ENCODE results near the gene MNT. TPM values are rescaled to one million over a fixed set of nuclear protein-coding genes. Genes with fewer than 3 reads are reported as not detected.

MNT gene
- total RNA-seq, 1 donor from 2014 or later = 41.0 TPM

- Mint-ChIP-seq H3K9me3 (ENCODE audit: unreplicated experiment) (peaks cover 14% of the 10 kb centered on the region), H3K27ac (ENCODE audit: unreplicated experiment) (no peak overlapping the region), H3K4me1 (ENCODE audit: low read depth, unreplicated experiment) (peaks cover 34% of the 10 kb centered on the region), H3K27me3 (ENCODE audit: unreplicated experiment) (peaks cover 14% of the 10 kb centered on the region), H3K4me3 (ENCODE audit: unreplicated experiment) (no peak overlapping the region), H3K36me3 (ENCODE audit: unreplicated experiment) (no peaks in the 10 kb centered on the region)
- no peak for TF ChIP-seq CTCF (IDR thresholded peaks at IDR 0.05; ENCODE audit: partially characterized antibody, unreplicated experiment)
- DNase-seq = no peak
These were observed 14.3 kb downstream of the MNT start for GRCh38 chr17:2386400-2387085.

DNA sequence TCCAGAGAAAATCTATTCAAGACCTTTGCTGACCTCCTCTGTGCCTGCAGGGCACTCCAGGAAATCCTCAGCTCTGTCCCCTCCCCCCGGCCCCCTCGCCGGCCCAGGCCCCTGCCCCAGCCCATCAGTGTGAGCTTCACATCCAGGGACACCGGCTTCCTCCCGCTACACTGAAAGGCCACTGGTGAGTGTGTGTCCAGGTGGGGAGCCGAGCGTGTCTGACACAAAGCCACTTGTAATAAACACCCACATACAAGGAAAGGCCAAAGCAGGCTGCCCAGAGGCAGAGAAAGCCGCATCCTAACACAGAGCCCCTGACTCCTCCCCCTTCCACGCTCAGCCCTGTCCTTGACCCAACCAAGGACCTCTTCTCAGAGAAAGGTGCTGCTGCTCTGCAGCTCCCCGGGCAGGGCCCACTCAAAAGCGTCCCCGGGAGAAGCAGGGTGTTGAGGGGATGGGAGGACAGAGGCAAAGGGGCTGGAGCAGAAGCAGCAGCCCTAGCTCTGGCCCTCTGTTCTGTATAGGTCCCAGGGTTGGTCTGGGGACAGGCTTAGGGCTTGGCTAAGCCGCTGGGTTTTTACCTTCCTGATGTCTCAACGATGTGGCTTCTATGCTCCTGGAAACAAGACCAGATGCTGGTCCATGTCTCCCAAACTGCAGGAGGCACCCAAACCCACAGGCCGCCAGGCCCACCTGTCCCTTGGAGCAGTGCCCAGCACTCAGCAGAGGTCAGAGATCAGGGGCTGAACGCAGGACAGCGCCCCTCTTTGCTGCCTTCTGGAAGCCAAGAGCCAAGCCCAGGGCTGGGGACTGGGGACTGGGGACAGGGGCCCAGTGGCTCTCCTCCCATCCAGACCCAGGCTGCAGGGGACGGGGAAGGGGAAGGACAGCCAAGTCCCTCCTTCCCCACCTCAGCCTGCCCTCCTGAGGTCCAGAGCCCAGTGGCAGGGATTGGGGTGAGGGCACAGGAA is 15.3 kb downstream of the MNT start:
- Mint-ChIP-seq H3K9me3 (ENCODE audit: unreplicated experiment) (peaks cover 13% of the 10 kb centered on the region), H3K27me3 (ENCODE audit: unreplicated experiment) (peaks cover 13% of the 10 kb centered on the region), H3K4me3 (ENCODE audit: unreplicated experiment) (no peak overlapping the region), H3K27ac (ENCODE audit: unreplicated experiment) (no peak overlapping the region), H3K36me3 (ENCODE audit: unreplicated experiment) (no peaks in the 10 kb centered on the region), H3K4me1 (ENCODE audit: low read depth, unreplicated experiment) (peaks cover 36% of the 10 kb centered on the region)
- DNase-seq = no peak
- TF ChIP-seq CTCF (IDR thresholded peaks at IDR 0.05; ENCODE audit: partially characterized antibody, unreplicated experiment) = no peak

- TF ChIP-seq CTCF (IDR thresholded peaks at IDR 0.05; ENCODE audit: partially characterized antibody, unreplicated experiment) = no peak
- H3K27ac Mint-ChIP-seq (ENCODE audit: unreplicated experiment) = peak overlapping the region; percentile 75
- H3K36me3 Mint-ChIP-seq (ENCODE audit: unreplicated experiment) = no peaks in the 10 kb centered on the region
- H3K4me3 Mint-ChIP-seq (ENCODE audit: unreplicated experiment) = peak overlapping the region; percentile 52
- peaks cover 11% of the 10 kb centered on the region for H3K27me3 Mint-ChIP-seq (ENCODE audit: unreplicated experiment)
- peaks cover 36% of the 10 kb centered on the region for H3K4me1 Mint-ChIP-seq (ENCODE audit: low read depth, unreplicated experiment)
- peaks cover 14% of the 10 kb centered on the region for H3K9me3 Mint-ChIP-seq (ENCODE audit: unreplicated experiment)
- DNase-seq = no peak
These were observed 16.3 kb downstream of the MNT start for GRCh38 chr17:2384439-2385127.

DNA sequence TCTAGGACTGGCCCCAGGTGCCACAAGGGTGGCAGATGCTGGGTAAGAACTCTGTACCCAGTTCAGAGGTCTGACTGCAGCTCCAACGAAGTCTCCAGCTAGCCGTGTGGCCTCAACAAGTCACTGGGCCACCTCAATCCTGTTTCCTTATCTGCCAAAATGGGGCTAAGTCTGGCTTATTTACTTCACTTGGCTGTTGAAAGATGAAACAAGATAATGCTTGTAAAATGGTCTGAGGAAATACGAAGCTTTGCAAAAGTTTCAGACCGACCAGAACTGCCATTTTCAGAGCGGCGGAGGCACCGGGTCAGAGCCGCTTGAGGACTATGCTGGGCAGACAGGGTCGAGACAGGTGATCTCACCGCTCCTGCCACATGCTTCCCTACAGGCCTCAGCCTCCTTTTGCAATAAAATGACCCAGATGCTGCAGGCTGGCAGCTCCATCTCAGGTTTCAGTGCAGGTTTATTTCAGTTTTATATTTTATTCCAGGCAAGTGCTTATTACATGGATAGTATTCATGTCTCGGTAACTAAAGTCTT is 17.2 kb downstream of the MNT start:
- Mint-ChIP-seq H3K9me3 (ENCODE audit: unreplicated experiment) (peaks cover 14% of the 10 kb centered on the region), H3K4me3 (ENCODE audit: unreplicated experiment) (peak overlapping the region; percentile 47), H3K27ac (ENCODE audit: unreplicated experiment) (peak overlapping the region; percentile 68), H3K36me3 (ENCODE audit: unreplicated experiment) (no peaks in the 10 kb centered on the region), H3K27me3 (ENCODE audit: unreplicated experiment) (peaks cover 11% of the 10 kb centered on the region), H3K4me1 (ENCODE audit: low read depth, unreplicated experiment) (peaks cover 35% of the 10 kb centered on the region)
- DNase-seq = no peak
- TF ChIP-seq CTCF (IDR thresholded peaks at IDR 0.05; ENCODE audit: partially characterized antibody, unreplicated experiment) = no peak

Measured in glutamatergic neuron (in vitro differentiated cells).